ENCODE results near the gene SLC34A1.

The SLC34A1 gene

DNA sequence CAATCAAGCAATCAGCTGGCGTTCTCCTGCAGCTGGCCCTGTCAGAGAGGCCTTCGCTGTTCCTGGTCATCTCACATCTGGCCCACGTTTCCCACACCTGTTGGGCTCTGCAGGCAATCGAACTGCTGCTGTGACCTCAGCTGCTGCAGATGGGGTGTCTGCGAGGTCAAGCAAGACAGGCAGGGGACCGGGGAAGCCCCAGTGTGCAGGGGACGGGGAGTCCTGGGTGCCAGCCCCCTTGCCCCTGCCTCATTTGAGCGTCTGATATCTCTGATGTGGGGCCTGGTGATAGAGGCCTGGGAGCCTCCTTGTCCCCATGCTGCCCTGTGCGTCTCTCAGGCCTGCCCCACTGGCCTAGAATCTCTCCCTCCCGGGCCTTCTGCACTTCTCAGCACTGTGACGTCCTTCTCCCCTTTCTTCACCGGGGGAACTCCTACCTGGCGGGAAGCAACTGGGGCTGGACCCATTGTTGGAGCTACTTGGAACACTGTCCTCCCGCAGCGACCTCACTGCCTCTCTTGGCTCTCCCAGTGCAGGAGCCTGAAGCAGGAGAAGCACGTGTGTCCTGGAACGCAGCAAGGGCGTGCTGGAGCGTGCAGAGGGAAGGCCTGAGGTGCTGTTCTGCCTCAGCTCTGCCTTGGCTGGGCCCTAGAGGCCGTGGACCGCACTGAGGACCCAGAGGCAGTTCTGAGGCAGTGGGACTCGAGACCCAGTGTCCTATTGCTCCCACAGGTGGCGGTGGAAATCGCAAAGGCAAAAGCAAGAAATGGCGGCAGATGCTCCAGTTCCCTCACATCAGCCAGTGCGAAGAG, 46.1 kb downstream of the SLC34A1 start:
- in situ Hi-C loops (cut with HindIII; ENCODE audit: low sequenced_read_pairs): no loop called here

DNA sequence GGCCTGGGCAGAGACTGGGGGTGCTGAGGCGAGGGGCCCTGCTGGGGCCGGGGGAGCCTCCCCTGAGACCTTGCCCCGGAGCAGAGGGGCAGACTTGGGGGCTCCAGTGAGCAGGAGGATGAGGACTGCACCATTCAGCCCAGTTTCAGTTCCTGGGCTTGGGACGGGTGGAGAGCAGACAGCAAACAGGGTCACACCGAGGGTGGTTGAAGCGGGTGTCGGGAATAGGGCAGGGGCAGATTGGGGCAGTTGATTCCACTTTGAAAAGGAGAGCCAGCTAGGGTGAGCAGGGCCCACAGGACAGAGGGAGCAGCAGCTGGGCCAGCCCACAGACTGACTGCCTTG, 46.7 kb downstream of the SLC34A1 start:
- in situ Hi-C loops (cut with HindIII; ENCODE audit: low sequenced_read_pairs): no loop called here

DNA sequence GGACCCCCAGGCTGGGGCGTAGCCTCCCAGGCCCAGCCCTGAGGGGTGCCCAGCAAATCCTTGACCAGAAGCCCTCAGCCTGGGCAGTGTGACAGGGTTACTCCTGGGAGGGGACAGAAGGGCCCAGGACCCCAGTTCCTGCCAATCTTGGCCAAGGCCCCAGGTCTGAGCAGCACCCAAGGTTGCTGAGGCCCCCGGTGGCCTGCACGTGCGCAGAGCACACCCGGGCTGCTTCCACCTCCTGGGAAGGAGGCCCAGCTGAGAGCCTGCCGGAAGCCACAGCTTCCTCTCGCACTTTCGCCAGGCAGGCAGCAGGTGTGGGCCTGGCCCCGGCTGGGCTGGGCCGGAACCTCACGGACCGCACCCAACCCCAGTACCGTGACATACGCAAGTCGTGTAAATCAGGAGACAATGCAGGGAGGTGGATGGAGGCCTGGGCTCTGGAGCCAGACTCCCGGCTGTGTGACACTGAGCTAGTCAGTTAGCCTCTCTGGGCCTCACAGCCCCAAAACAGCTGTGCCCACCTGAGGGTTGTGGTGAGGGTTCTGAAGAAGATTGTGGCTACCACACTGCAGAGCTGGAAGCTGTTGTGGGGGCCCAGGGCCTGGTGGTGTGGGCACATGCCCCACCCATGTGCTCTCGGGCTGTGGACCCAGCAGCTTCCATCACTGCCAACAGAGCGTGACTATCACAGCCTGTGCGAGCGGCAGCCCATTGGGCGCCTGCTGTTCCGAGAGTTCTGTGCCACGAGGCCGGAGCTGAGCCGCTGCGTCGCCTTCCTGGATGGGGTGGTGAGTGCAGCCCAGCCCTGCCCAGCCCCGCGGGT, 47.3 kb downstream of the SLC34A1 start:
- in situ Hi-C loops (cut with HindIII; ENCODE audit: low sequenced_read_pairs): no loop called here

DNA sequence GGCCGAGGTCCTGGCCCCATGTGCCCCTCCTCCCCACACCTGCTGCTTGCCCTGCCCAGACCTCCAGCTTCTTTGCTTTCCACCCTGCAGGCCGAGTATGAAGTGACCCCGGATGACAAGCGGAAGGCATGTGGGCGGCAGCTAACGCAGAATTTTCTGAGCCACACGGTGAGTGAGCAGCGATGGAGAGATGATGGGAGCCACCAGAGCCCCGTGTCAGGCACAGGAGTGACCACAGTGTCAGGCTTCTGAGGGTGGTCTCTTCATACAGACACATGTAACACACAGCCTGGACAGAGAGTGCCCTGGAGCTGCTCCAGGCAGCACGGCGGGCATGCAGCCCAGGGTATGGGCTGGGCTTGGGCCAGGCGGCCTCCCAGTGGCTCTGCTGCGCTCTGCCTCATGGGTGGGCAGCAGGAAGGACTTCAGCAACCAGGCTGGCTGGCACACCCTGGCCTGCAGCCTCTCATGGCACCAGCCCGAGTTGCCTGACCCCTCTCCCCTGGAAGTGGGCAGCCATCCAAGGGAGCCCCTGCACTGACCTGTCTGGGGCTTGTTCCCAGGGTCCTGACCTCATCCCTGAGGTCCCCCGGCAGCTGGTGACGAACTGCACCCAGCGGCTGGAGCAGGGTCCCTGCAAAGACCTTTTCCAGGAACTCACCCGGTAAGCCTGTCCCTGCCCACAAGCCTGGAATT, 48.1 kb downstream of the SLC34A1 start:
- in situ Hi-C loops (cut with HindIII; ENCODE audit: low sequenced_read_pairs): no loop called here

DNA sequence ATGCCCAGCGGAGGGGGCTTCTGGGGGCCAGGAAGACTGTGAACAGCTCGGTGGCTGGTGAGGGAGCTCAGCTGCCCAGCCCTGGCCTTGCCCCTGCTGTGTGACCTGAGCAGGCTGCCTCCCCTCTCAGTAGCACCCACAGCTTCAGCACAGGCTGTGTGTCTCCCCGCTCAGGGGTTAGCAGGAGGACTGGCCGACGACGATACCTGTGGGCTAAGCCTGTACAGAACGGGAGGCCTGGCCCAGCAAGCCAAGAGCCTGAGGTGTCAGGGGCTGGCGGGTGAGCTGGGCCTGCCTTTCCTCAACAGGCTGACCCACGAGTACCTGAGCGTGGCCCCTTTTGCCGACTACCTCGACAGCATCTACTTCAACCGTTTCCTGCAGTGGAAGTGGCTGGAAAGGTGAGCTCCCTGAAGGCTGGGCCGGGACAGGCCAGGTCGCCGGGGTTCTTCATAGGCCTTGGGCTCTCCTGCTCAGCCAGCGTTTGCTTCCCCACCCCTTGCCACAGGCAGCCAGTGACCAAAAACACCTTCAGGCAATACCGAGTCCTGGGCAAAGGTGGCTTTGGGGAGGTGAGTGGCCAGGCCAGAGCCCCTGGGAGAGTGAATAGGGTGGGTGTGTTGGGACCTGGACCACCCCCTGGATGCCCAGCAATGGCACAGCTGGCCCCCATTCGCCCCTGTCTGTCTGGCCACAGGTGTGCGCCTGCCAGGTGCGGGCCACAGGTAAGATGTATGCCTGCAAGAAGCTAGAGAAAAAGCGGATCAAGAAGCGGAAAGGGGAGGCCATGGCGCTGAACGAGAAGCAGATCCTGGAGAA, 48.8 kb downstream of the SLC34A1 start:
- in situ Hi-C loops (cut with HindIII; ENCODE audit: low sequenced_read_pairs): no loop called here

DNA sequence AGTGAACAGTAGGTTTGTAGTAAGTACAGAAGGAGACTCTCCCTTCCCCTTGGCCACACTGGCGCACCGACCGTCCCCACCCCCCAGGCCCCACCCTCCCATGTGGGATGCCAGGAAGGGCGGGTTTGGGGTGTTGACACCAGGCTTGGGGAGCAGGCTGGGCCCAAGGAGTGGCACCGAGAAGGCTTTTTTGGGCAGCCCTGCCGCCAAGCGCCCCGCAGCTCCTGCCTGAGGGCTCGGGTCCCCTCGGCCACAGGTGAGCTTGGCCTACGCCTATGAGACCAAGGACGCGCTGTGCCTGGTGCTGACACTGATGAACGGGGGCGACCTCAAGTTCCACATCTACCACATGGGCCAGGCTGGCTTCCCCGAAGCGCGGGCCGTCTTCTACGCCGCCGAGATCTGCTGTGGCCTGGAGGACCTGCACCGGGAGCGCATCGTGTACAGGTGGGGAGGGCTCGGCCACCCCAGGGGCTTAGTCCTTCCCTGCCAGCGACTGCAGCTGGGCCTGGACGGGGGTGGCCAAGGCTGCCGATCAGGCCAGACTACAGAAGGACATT, 49.5 kb downstream of the SLC34A1 start:
- in situ Hi-C loops (cut with HindIII; ENCODE audit: low sequenced_read_pairs): no loop called here

DNA sequence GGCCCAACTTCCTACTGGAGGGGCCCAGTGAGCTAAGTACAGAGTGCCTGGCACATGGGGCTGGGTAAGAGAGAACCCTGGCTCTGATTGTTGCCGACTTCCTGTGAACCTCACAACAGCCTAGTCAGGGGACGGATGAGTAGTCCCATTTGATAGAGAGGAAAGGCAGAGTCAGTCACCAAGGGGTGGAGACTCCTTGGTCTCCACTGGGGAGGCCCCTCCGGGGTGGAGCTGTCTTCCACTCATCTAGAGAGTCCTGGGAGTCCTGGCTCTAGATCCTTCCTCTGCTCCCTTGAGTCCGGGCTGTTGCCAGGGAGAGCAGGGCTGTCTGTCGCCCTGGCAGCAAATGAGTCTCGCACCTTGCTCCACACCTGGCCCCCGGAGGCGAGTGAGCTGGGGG, 50.2 kb downstream of the SLC34A1 start:
- in situ Hi-C loops (cut with HindIII; ENCODE audit: low sequenced_read_pairs): no loop called here

DNA sequence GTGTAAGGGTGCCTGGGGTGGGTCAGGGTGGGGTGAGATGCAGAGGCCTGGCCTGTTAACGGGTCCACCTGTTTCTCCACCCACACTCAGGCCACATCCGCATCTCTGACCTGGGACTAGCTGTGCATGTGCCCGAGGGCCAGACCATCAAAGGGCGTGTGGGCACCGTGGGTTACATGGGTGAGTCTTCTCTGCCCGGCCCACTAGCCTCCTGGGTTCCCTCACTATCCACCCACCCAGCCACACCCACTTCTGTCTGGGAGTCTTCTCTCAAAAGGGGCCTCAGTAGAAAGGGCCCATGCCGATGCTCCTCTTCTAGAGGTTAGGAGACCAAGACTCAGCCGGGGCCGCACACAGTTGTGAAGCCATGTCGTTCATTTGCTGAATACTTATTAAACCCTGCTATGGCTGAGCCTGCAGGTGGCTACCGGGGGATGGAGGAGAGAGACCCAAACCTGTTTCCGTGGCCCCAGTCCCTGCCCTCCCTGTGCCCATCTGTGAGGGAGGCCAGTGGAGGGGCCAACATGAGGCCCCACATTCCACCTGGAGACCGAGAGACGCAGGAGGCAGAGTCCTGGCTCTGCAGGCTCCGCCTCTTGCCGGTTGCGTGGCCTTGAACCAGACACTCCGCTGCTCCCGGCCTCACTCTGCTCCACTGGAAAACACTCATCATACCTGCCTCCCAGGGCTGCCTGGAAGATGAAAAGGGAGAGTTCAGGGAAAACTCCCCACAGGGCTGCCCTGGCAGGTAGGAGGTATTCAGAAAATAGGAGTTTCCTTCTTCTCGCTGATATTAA, 50.9 kb downstream of the SLC34A1 start:
- in situ Hi-C loops (cut with HindIII; ENCODE audit: low sequenced_read_pairs): no loop called here

DNA sequence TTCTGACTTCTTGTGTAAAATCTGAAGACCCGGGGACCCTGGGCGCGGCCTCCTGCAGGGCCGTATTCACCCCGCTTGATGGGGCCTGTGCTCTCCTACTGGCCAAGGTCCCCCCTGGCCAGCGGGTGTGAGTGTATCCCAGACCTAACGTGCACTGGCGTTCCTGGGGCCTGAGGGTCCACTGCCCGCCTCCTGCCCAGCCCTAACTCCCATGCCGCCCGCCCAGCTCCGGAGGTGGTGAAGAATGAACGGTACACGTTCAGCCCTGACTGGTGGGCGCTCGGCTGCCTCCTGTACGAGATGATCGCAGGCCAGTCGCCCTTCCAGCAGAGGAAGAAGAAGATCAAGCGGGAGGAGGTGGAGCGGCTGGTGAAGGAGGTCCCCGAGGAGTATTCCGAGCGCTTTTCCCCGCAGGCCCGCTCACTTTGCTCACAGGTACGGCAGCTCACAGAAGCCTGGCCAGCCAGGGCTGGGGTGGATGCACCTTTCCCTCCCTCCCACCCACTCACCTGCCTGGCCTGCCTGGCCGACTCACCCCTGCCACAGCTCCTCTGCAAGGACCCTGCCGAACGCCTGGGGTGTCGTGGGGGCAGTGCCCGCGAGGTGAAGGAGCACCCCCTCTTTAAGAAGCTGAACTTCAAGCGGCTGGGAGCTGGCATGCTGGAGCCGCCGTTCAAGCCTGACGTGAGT, 51.8 kb downstream of the SLC34A1 start:
- in situ Hi-C loops (cut with HindIII; ENCODE audit: low sequenced_read_pairs): no loop called here

DNA sequence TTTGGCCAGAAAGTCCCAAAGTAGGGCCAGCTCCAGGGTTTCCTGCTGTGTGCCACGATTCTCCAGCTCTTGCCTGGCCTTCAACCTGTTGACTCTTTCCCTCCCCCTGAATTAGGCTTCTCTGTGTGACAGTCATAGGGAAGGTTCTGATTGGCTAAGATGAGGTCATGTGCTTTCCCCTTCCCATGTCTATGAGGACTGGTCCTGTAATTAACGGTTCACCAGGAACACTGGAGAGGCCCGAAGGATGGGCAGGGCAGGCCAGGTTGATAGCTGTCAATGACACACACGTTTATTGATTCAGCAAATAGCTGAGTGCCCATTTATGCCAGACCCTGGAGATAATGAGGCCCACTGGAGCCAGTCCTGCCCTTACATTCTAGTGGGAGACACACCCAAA, 53.4 kb downstream of the SLC34A1 start:
- in situ Hi-C loops (cut with HindIII; ENCODE audit: low sequenced_read_pairs): no loop called here

DNA sequence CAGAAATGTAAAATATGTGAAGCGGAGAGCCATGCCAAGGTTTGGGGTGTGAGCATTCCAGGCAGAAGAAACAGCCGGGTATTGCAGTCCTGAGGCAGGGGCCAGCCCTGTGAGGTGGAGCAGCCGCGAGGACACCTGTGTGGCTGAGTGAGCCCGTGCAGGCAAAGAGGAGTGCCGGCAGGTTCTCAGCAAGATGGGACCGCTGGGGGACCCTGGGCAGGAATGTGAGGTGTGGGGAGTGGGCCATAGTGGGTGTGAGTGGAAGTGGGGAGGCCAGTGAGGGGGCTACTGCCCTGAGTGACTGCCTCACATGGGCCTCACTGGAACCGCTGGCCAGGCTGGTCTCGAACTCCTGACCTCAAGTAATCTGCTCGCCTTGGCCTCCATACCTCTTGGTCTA, 54.2 kb downstream of the SLC34A1 start:
- in situ Hi-C loops (cut with HindIII; ENCODE audit: low sequenced_read_pairs): no loop called here

DNA sequence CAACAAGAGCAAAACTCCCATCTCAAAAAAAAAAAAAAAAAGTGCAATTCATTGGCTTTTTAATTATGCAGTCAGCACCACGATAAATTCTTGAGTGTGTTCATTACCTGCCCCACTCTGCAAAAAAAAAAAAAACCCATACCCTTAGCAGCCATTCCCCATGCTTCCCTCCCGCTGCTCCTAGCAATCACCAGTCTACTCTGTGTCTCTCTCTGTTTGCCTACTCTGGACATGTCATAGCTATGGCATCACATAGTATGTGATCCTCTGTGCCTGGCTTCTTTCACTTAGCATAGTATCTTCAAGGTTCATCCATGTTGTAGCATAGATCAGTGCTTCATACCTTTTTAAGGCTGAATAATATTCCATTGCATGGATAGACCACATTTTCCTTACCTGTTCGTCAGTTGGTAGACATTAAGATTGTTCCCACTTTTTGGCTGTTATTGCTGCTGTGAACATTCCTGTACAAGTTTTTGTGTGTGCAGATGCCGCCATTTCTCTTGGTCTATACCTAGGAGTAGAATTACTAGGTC, 55.4 kb downstream of the SLC34A1 start:
- in situ Hi-C loops (cut with HindIII; ENCODE audit: low sequenced_read_pairs): no loop called here

DNA sequence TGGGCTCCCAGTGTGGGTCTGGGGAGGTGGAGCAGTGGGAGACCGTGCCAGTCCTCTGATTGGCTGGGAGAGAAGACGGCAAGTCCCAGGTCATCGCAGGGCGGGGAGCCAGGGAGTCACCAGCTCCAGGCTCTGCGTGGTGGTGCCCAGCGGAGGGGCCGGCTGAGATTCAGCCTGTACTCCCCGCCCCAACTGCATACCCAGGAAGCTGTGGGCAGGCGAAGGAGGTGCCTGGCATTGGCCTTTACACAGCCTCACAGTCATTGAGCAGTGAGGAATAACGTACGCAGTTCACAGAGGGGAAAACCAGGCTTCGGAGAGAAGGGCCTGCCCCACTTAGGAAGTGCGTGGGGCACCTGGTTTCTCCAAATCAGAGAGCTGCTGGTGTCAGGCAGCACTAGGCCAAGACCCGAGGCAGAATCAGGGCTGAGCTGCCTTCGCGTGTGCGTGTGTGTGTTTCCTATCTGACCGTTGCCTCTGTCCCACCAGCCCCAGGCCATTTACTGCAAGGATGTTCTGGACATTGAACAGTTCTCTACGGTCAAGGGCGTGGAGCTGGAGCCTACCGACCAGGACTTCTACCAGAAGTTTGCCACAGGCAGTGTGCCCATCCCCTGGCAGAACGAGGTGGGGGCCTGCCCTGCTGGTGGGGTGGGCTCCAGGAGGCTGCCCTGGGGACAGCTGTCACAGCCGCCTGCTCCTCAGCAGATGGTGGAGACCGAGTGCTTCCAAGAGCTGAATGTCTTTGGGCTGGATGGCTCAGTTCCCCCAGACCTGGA, 56.2 kb downstream of the SLC34A1 start:
- in situ Hi-C loops (cut with HindIII; ENCODE audit: low sequenced_read_pairs): no loop called here

DNA sequence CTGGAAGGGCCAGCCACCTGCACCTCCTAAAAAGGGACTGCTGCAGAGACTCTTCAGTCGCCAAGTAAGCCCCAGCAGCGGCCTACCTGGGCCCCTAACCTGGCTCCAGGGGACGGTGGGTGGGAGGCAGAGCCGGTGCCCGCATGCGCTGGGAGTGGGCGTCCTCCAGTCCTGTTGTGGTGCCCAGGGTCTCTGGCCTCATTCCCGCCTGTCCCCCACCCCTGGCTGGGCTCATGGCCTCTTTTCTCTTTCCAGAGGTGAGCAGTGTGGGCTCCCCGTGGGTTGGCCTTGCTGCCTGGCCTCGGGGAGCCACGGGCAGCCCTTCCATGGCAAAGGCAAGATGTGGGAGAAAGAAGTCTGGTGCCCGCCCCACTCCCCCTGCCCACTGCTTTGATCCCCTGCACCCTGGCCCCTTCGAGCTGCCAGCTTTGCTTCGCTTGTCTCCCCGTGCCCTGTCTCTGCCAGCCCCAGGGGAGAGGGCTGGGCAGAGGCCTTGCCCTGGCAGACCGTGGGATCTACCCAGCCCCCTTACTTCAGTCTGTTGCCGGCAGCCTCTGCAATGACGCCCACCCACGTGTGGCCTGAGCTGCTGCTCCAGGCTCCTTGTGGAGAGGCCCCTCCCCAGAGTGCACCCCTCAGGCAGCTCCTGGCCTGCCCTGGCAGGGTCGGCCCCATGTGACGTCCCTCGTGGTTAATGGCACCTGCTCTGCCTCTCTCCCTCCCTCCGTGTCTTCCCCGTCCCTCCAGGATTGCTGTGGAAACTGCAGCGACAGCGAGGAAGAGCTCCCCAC, 57.0 kb downstream of the SLC34A1 start:
- in situ Hi-C loops (cut with HindIII; ENCODE audit: low sequenced_read_pairs): no loop called here

DNA sequence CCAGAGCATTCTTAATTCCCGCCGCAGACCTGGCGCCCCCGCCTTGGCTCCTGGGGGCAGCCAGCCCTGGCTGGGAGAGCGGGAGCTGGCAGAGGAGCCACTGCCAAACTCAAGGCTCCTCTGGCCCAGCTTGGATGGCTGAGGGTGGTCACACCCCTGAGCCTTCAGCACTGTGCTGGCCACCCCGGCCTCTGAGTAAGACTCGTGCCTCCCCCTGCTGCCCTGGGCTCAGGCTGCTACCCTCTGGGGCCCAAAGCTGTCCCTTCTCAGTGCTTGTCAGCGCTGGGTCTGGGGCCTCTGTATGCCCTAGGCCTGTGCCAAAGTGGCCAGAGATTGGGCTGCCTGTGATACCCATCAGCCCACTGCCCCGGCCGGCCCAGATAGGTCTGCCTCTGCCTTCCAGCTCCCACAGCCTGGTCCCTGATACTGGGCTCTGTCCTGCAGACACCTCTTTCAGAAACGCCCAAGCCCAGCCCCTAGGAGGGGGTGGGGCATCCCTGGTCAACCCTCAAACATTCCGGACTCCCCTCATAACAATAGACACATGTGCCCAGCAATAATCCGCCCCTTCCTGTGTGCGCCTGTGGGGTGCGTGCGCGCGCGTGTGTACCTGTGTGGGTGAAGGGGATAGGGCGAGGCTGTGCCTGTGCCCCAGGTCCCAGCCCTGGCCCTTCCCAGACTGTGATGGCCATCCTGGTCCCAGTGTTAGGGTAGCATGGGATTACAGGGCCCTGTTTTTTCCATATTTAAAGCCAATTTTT, 58.0 kb downstream of the SLC34A1 start:
- in situ Hi-C loops (cut with HindIII; ENCODE audit: low sequenced_read_pairs): no loop called here

DNA sequence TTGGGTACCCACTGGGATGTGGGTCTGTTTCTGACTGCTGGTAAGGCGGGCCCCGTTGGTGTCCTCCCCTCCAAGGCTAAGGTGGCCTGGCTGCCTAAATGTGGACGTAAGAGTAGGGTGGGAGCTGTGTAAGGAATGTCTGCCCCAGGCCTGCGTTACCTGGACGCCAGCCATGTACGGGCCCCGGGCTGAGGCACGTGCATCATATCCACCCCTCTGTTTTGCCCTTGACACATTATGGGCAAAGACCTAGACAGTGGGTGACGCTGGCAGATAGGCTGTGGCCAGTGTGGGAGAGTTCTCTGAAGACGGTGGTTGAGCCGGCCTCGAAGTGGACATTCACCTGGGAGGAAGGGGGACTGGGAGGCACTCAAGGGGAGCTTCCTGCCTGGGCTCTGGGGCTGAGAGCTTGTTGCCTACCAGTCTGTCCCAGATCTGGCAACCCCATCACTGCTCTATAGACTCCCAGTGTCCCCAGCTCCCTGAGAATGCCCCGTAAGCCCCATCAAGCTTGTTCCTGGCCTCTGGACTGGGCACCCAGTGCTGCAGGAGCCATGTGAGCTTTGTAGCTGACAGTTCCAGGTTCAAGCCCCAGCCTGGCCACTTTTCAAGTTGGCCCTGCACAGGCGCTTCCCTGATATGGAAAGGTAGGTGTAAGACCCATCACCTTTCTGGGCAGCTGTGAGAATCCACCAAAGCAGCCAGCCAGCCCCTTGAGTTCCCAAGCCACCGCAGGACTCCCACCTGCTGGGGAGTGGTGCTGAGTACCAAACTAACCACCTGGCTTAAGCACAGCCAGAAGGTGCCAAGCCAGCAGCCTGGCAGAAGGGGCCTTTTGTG, 59.1 kb downstream of the SLC34A1 start:
- in situ Hi-C loops (cut with HindIII; ENCODE audit: low sequenced_read_pairs): no loop called here
